ENCODE data around the gene FAM53A. TPM values are rescaled to one million over a fixed set of nuclear protein-coding genes. Genes with fewer than 3 reads are reported as not detected.

The FAM53A gene
- total and polyA plus RNA-seq, 10 of the 15 experiments (the other 5 are each of a cell fraction or from before 2014, with no cell fraction given): 0.02 to 0.87 (median 0.38) TPM; not detected in 2

GRCh38 chr4:1726146-1726934 lies 42.2 kb upstream of the FAM53A start (continued):
- TF ChIP-seq, protein P1, sequence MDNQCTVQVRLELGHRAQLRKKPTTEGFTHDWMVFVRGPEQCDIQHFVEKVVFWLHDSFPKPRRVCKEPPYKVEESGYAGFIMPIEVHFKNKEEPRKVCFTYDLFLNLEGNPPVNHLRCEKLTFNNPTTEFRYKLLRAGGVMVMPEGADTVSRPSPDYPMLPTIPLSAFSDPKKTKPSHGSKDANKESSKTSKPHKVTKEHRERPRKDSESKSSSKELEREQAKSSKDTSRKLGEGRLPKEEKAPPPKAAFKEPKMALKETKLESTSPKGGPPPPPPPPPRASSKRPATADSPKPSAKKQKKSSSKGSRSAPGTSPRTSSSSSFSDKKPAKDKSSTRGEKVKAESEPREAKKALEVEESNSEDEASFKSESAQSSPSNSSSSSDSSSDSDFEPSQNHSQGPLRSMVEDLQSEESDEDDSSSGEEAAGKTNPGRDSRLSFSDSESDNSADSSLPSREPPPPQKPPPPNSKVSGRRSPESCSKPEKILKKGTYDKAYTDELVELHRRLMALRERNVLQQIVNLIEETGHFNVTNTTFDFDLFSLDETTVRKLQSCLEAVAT (IDR thresholded peaks at IDR 0.05): no peak
- TF ChIP-seq DPF2 (IDR thresholded peaks at IDR 0.05) (no peak), ASH2L (IDR thresholded peaks at IDR 0.05; ENCODE audit: borderline replicate concordance, low read depth) (no peak), KLF5 (IDR thresholded peaks at IDR 0.05; ENCODE audit: partially characterized antibody) (peak; percentile 31), SMARCA5 (IDR thresholded peaks at IDR 0.05) (no peak), ZNF274 (IDR thresholded peaks at IDR 0.05; ENCODE audit: insufficient read depth, insufficient read length) (no peak), EZH2 (IDR thresholded peaks at IDR 0.05; ENCODE audit: borderline replicate concordance, control insufficient read depth, low read depth, low read length) (no peak), BHLHE40 (IDR thresholded peaks at IDR 0.05; ENCODE audit: borderline replicate concordance in 1 of 2, low read depth in 2 of 2, low read length in 1 of 2) (no peak), PAX8 (IDR thresholded peaks at IDR 0.05) (no peak), CUX1 (IDR thresholded peaks at IDR 0.05; ENCODE audit: insufficient replicate concordance, low read depth, low read length) (no peak), IRF4 (IDR thresholded peaks at IDR 0.05; ENCODE audit: low read depth, low read length) (no peak), HDAC2 (IDR thresholded peaks at IDR 0.05) (no peak), CREB1 (IDR thresholded peaks at IDR 0.05; ENCODE audit: low read depth) (no peak)
- TF ChIP-seq, protein P2, sequence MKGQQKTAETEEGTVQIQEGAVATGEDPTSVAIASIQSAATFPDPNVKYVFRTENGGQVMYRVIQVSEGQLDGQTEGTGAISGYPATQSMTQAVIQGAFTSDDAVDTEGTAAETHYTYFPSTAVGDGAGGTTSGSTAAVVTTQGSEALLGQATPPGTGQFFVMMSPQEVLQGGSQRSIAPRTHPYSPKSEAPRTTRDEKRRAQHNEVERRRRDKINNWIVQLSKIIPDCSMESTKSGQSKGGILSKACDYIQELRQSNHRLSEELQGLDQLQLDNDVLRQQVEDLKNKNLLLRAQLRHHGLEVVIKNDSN (IDR thresholded peaks at IDR 0.05; ENCODE audit: borderline replicate concordance, extremely low read length, insufficient read depth, low read depth, low read length): no peak
- TF ChIP-seq, protein P3, sequence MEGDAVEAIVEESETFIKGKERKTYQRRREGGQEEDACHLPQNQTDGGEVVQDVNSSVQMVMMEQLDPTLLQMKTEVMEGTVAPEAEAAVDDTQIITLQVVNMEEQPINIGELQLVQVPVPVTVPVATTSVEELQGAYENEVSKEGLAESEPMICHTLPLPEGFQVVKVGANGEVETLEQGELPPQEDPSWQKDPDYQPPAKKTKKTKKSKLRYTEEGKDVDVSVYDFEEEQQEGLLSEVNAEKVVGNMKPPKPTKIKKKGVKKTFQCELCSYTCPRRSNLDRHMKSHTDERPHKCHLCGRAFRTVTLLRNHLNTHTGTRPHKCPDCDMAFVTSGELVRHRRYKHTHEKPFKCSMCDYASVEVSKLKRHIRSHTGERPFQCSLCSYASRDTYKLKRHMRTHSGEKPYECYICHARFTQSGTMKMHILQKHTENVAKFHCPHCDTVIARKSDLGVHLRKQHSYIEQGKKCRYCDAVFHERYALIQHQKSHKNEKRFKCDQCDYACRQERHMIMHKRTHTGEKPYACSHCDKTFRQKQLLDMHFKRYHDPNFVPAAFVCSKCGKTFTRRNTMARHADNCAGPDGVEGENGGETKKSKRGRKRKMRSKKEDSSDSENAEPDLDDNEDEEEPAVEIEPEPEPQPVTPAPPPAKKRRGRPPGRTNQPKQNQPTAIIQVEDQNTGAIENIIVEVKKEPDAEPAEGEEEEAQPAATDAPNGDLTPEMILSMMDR (IDR thresholded peaks at IDR 0.05 in 2 of 3, conservative IDR thresholded peaks at IDR 0.05 in 1 of 3; ENCODE audit: control insufficient read depth in 2 of 3, extremely low read depth in 1 of 3, insufficient read depth in 1 of 3, low read depth in 3 of 3, low read length in 3 of 3): peak; percentile 89 to 100 (median 98)

Measured in GM12878 (cell line).